ENCODE data around the gene CDCA4.

DNA sequence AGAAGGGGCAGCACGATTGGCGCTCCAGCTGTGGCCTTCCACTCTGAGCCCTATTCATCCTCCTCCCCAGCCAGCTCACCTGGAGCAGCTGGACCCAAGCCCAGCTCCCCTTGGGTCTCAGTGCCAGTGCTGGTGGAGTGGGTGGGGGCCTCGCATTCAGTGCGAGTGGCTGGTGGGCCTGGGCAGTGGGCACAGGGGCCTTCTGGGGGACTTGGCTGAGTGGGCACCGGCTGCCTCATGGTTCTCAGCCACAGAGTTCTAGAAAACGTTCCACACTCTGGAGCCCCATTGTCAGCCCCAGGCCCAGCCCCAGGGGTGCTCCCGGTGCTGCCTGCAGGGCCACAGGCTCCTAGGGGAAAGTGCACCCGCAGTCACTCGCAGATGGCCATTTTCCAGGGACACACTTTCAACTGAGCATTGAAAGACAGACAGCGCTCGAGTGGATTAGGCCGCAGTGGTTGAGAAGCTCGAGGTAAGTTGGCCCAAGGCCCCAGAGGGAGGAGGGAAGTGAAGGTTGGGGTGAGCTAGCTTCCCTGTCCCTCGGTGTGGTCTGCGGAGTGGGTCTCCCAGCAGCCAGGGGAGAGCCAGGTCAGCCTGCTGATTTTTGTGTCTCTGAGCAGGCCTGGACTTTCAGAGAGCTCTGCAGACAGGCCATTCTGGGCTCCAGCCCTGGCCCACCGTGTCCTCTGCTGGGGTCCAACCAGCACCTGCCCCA, 31.5 kb downstream of the CDCA4 start:
- TF ChIP-seq, protein P1, sequence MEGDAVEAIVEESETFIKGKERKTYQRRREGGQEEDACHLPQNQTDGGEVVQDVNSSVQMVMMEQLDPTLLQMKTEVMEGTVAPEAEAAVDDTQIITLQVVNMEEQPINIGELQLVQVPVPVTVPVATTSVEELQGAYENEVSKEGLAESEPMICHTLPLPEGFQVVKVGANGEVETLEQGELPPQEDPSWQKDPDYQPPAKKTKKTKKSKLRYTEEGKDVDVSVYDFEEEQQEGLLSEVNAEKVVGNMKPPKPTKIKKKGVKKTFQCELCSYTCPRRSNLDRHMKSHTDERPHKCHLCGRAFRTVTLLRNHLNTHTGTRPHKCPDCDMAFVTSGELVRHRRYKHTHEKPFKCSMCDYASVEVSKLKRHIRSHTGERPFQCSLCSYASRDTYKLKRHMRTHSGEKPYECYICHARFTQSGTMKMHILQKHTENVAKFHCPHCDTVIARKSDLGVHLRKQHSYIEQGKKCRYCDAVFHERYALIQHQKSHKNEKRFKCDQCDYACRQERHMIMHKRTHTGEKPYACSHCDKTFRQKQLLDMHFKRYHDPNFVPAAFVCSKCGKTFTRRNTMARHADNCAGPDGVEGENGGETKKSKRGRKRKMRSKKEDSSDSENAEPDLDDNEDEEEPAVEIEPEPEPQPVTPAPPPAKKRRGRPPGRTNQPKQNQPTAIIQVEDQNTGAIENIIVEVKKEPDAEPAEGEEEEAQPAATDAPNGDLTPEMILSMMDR (IDR thresholded peaks at IDR 0.05; ENCODE audit: low read depth, low read length, poor library complexity, severe bottlenecking), result no peak
- no peak for TF ChIP-seq EZH2phosphoT487 (IDR thresholded peaks at IDR 0.05; ENCODE audit: borderline replicate concordance, low read length)
